Measurements from ENCODE around the gene SERPINB8.

GRCh38 chr18:63953811-63954210 is 16.1 kb upstream of the SERPINB8 start:
- TF ChIP-seq CTCF (conservative IDR thresholded peaks at IDR 0.05 in 1 of 2, IDR thresholded peaks at IDR 0.05 in 1 of 2; ENCODE audit: low read depth in 1 of 2, low read length in 2 of 2) (no peak), EZH2 (IDR thresholded peaks at IDR 0.05; ENCODE audit: low read length, missing control alignments) (no peak)
